ENCODE results near the gene CLCN6.

- TF ChIP-seq CTCF (IDR thresholded peaks at IDR 0.05) (no peak), POLR2A (IDR thresholded peaks at IDR 0.05) (no peak)
Observed at GRCh38 chr1:11764115-11764514, 41.9 kb upstream of the CLCN6 start.
